Activated CD4-positive, alpha-beta T cell treated with anti-CD3 and anti-CD28 coated beads for 36 hours (primary cell): ENCODE data around the gene SNX24. TPM values are rescaled to one million over a fixed set of nuclear protein-coding genes. Genes with fewer than 3 reads are reported as not detected.

Source experiments
- ATAC-seq: fragments of 200-7000 bp; cut with Tn5 transposase; one replicate; pipeline ENCODE4 v1.10.0; 2021; ENCODE audit warnings: mild to moderate bottlenecking, moderate library complexity
- CTCF ChIA-PET: fragments of 350-600 bp; sonication (Branson Sonifier 250); formaldehyde crosslinking; loops from one replicate; lab custom pipeline; 2021; ENCODE audit warnings: antibody characterized with exemption; lab: Charles Lee
- POLR2A ChIA-PET: fragments of 350-600 bp; sonication (Branson Sonifier 250); formaldehyde crosslinking; loops from one replicate; lab custom pipeline; 2021; ENCODE audit warnings: antibody characterized with exemption, inconsistent platforms; lab: Charles Lee
- DNase-seq: peaks from one replicate; pipeline ENCODE4 v3.0.0-alpha.2; 2020
- H3K27ac Mint-ChIP-seq: one replicate; pipeline ENCODE4 v1.8.0; 2021; ENCODE audit warnings: mixed read lengths
- H3K27me3 Mint-ChIP-seq: one replicate; pipeline ENCODE4 v1.8.0; 2021; ENCODE audit warnings: mixed read lengths
- H3K36me3 Mint-ChIP-seq: one replicate; pipeline ENCODE4 v1.8.0; 2021; ENCODE audit warnings: low read depth, mixed read lengths
- H3K4me1 Mint-ChIP-seq: one replicate; pipeline ENCODE4 v1.8.0; 2021; ENCODE audit warnings: mixed read lengths
- H3K4me3 Mint-ChIP-seq: one replicate; pipeline ENCODE4 v1.8.0; 2021; ENCODE audit warnings: mild to moderate bottlenecking, moderate library complexity, mixed read lengths
- H3K9me3 Mint-ChIP-seq: one replicate; pipeline ENCODE4 v1.8.0; 2021; ENCODE audit warnings: low read depth, mixed read lengths
- intact Hi-C, 2 experiments: fragments of 100-400 bp; cut with DNase I in 1 of 2; cut with micrococcal nuclease in 1 of 2; formaldehyde crosslinking; loops; one replicate each; pipeline versions ENCODE4 v1.14.2 to v1.15.1; 2022 to 2024; cut with DNase I, micrococcal nuclease
- total RNA-seq, 2 experiments: library from RNA; stranded (reverse); gene quantifications; one replicate each; pipeline ENCODE4 v1.2.3, GENCODE V29; 2021

Gene SNX24
- total RNA-seq, 2 experiments from 2014 or later: 4.0 to 4.9 TPM

DNA sequence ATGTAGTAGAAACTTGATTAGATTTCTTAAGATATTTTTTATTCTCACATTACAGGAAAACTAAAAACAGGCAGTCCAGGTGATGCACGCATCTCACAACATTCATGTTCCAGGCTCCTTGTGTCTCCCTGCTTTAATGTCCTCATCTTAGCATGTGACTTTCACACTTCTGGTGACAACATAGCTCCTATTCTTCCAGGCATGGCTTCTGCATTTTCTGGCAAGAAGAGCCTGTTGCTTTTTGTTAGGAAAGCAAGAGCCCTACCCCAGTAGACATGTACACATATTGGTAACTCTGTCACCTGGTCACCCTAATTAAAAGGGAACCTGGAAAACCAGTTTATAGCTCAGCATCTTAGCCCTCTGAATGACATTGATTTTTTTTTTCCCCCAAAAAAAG lies 98.6 kb downstream of the SNX24 start:
- Mint-ChIP-seq H3K27ac (no peak overlapping the region), H3K36me3 (peaks cover 4% of the 10 kb centered on the region), H3K4me3 (no peak overlapping the region), H3K9me3 (no peaks in the 10 kb centered on the region), H3K27me3 (no peaks in the 10 kb centered on the region), H3K4me1 (no peaks in the 10 kb centered on the region)
- ATAC-seq: no peak
- CTCF ChIA-PET: no interaction called here
- POLR2A ChIA-PET: no interaction called here
- no peak for DNase-seq
- intact Hi-C loops: no loop called here

- no peaks in the 10 kb centered on the region for H3K27me3 Mint-ChIP-seq
- DNase-seq (no peak), ATAC-seq (no peak)
- intact Hi-C loops: no loop called here
- H3K4me1 Mint-ChIP-seq: no peaks in the 10 kb centered on the region
- CTCF ChIA-PET: no interaction called here
- POLR2A ChIA-PET: no interaction called here
- no peak overlapping the region for H3K27ac Mint-ChIP-seq
- H3K36me3 Mint-ChIP-seq: no peaks in the 10 kb centered on the region
- no peak overlapping the region for H3K4me3 Mint-ChIP-seq
- H3K9me3 Mint-ChIP-seq: no peaks in the 10 kb centered on the region
These were observed 102.0 kb downstream of the SNX24 start for GRCh38 chr5:122947372-122947771.

- no peak overlapping the region for H3K4me3 Mint-ChIP-seq
- intact Hi-C loops: no loop called here
These were observed 102.4 kb downstream of the SNX24 start for GRCh38 chr5:122947772-122948171.

DNA sequence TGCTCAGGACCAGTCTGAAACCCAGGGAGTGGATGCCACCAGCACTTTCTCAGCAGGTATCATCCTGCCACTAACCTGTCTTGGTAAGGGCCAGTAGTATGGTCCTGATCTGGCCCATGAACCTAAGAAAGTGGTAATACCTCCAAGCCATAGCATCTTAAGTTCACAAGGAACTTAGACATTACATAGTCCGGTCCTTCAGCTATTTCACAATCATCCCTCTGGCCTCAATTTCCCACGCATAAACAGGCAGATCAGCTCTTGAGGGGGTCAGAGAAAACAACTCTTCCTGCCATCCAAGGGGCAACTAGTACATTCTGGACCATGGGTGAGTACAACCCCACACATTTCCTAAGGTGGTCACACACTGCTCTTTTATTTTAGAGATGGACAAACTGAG lies 102.9 kb downstream of the SNX24 start:
- ChIA-PET POLR2A (no interaction called here), CTCF (no interaction called here)
- Mint-ChIP-seq H3K27me3 (no peaks in the 10 kb centered on the region), H3K36me3 (no peaks in the 10 kb centered on the region), H3K27ac (no peak overlapping the region), H3K9me3 (no peaks in the 10 kb centered on the region), H3K4me3 (no peak overlapping the region), H3K4me1 (no peaks in the 10 kb centered on the region)
- ATAC-seq: no peak
- intact Hi-C loops: no loop called here
- DNase-seq: no peak

More at GRCh38 chr5:122947772-122948171, 102.4 kb downstream of the SNX24 start:
- Mint-ChIP-seq H3K9me3 (no peaks in the 10 kb centered on the region), H3K4me1 (no peaks in the 10 kb centered on the region), H3K27me3 (no peaks in the 10 kb centered on the region), H3K36me3 (no peaks in the 10 kb centered on the region), H3K27ac (no peak overlapping the region)
- CTCF ChIA-PET: no interaction called here
- POLR2A ChIA-PET: no interaction called here
- ATAC-seq (no peak), DNase-seq (no peak)

DNA sequence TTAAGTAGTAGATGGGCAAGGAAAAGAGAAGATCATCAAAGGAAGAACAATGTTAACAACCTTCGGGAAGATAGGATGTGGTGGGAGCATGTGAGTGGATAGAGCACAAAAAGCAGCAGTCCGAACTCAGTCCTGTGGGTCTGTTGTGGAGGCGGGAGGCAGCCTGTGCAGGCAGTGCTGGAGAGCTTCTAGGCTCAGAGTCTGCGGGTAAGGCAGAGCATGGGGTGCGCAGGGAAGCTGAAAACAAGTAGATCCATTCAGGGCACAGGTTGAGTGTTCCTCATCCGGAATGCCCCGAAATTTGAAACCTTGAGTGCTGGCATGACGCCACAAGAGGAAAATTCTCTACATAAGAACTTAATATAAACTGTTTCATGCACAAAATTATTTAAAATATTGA lies 106.2 kb downstream of the SNX24 start:
- ChIA-PET POLR2A (no interaction called here), CTCF (no interaction called here)
- ATAC-seq (no peak), DNase-seq (no peak)
- intact Hi-C loops: no loop called here
- no peak overlapping the region for H3K27ac Mint-ChIP-seq
- H3K4me3 Mint-ChIP-seq: no peak overlapping the region
- H3K4me1 Mint-ChIP-seq: no peaks in the 10 kb centered on the region
- no peaks in the 10 kb centered on the region for H3K36me3 Mint-ChIP-seq
- no peaks in the 10 kb centered on the region for H3K27me3 Mint-ChIP-seq
- no peaks in the 10 kb centered on the region for H3K9me3 Mint-ChIP-seq

GRCh38 chr5:122954719-122955118 lies 109.3 kb downstream of the SNX24 start:
- no peaks in the 10 kb centered on the region for H3K4me1 Mint-ChIP-seq
- intact Hi-C loops: no loop called here
- H3K9me3 Mint-ChIP-seq: no peaks in the 10 kb centered on the region
- H3K27me3 Mint-ChIP-seq: no peaks in the 10 kb centered on the region
- no peak for DNase-seq
- H3K27ac Mint-ChIP-seq: no peak overlapping the region
- POLR2A ChIA-PET: no interaction called here
- H3K4me3 Mint-ChIP-seq: no peak overlapping the region
- H3K36me3 Mint-ChIP-seq: no peaks in the 10 kb centered on the region
- CTCF ChIA-PET: no interaction called here
- ATAC-seq: no peak

GRCh38 chr5:122957457-122957856 lies 112.0 kb downstream of the SNX24 start:
- ATAC-seq: no peak
- intact Hi-C loops: no loop called here
- CTCF ChIA-PET: no interaction called here
- Mint-ChIP-seq H3K27ac (no peak overlapping the region), H3K4me3 (no peak overlapping the region), H3K9me3 (no peaks in the 10 kb centered on the region), H3K36me3 (no peaks in the 10 kb centered on the region), H3K27me3 (no peaks in the 10 kb centered on the region), H3K4me1 (no peaks in the 10 kb centered on the region)
- POLR2A ChIA-PET: no interaction called here
- DNase-seq: no peak

GRCh38 chr5:122959740-122960445 lies 114.5 kb downstream of the SNX24 start:
- Mint-ChIP-seq H3K9me3 (no peaks in the 10 kb centered on the region), H3K27me3 (no peaks in the 10 kb centered on the region), H3K4me3 (no peak overlapping the region), H3K27ac (no peak overlapping the region), H3K36me3 (no peaks in the 10 kb centered on the region), H3K4me1 (no peaks in the 10 kb centered on the region)
- ChIA-PET POLR2A (no interaction called here), CTCF (no interaction called here)
- DNase-seq: no peak
- intact Hi-C loops: no loop called here
- no peak for ATAC-seq

- Mint-ChIP-seq H3K4me3 (no peak overlapping the region), H3K27ac (no peak overlapping the region), H3K27me3 (no peaks in the 10 kb centered on the region), H3K4me1 (no peaks in the 10 kb centered on the region), H3K9me3 (no peaks in the 10 kb centered on the region), H3K36me3 (no peaks in the 10 kb centered on the region)
- no peak for DNase-seq
- intact Hi-C loops: no loop called here
- ChIA-PET POLR2A (no interaction called here), CTCF (no interaction called here)
- ATAC-seq: no peak
These were observed 117.9 kb downstream of the SNX24 start for GRCh38 chr5:122963305-122963704.

DNA sequence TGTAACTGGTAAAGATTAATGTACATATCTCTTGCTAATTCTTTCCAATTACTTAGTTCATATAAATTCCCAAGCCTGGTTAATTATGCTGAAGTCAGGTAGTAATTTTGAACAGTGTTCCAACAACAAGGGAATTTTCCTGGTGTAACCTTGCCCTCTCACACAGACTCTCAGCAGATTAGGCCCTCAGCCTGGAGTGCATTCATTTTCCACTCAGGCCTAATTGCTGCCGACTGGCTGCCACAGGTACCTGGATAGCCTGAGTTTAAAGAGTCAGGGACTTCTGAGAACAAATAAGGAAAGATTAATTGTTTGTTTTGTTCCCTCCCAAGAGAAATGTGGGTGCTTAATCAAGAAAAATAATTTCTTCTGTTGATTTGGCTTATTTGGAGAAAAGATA lies 119.7 kb downstream of the SNX24 start:
- H3K27ac Mint-ChIP-seq: no peak overlapping the region
- ATAC-seq: no peak
- intact Hi-C loops: no loop called here
- no peaks in the 10 kb centered on the region for H3K9me3 Mint-ChIP-seq
- no peak for DNase-seq
- no peaks in the 10 kb centered on the region for H3K4me1 Mint-ChIP-seq
- H3K27me3 Mint-ChIP-seq: no peaks in the 10 kb centered on the region
- no peak overlapping the region for H3K4me3 Mint-ChIP-seq
- ChIA-PET CTCF (no interaction called here), POLR2A (no interaction called here)
- H3K36me3 Mint-ChIP-seq: no peaks in the 10 kb centered on the region

GRCh38 chr5:122967085-122967484 lies 121.7 kb downstream of the SNX24 start:
- peaks cover 3% of the 10 kb centered on the region for H3K36me3 Mint-ChIP-seq
- no peak overlapping the region for H3K4me3 Mint-ChIP-seq
- intact Hi-C loops: no loop called here
- ChIA-PET POLR2A (no interaction called here), CTCF (no interaction called here)
- no peaks in the 10 kb centered on the region for H3K4me1 Mint-ChIP-seq
- no peaks in the 10 kb centered on the region for H3K27me3 Mint-ChIP-seq
- H3K27ac Mint-ChIP-seq: no peak overlapping the region
- DNase-seq (no peak), ATAC-seq (no peak)
- H3K9me3 Mint-ChIP-seq: no peaks in the 10 kb centered on the region

DNA sequence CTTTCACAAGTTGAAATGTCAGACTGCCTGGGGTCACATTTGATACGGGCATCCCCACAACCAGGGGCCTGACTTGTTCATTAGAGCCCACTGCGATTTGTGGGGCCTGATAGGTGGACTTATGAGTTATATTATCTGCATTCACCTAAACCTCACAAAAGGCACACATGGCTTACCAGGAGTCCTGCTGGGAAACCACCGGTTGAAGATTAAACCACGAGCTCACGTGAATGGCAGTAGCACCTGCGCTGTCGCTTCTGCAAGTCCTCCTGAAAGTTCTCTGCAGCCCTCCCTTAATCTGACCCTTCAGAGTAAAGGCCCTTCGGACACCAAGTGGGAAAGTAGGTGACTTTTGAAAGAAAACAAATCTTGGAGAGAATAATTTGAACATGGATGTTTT lies 122.2 kb downstream of the SNX24 start:
- ATAC-seq (no peak), DNase-seq (no peak)
- H3K27ac Mint-ChIP-seq: no peak overlapping the region
- POLR2A ChIA-PET: no interaction called here
- H3K36me3 Mint-ChIP-seq: peaks cover 3% of the 10 kb centered on the region
- no peak overlapping the region for H3K4me3 Mint-ChIP-seq
- no peaks in the 10 kb centered on the region for H3K9me3 Mint-ChIP-seq
- CTCF ChIA-PET: no interaction called here
- H3K27me3 Mint-ChIP-seq: no peaks in the 10 kb centered on the region
- H3K4me1 Mint-ChIP-seq: no peaks in the 10 kb centered on the region
- intact Hi-C loops: no loop called here
